HepG2 (cell line): ENCODE results near the gene SHISA5. TPM values are rescaled to one million over a fixed set of nuclear protein-coding genes. Genes with fewer than 3 reads are reported as not detected.

Source experiments
- ATF1 ChIP-seq: IDR thresholded peaks from 2 replicates; pipeline ENCODE4 v1.6.1; 2016; ENCODE audit warnings: mild to moderate bottlenecking, control low read depth
- KDM5A ChIP-seq: fragments of 200-600 bp; sonication (generic); IDR thresholded peaks from 2 replicates; pipeline ENCODE4 v1.7.0; 2018; ENCODE audit warnings: antibody characterized with exemption, mild to moderate bottlenecking, low read length, borderline replicate concordance
- KLF11 ChIP-seq: IDR thresholded peaks from 2 replicates; pipeline ENCODE4 v1.6.1; 2016; ENCODE audit warnings: missing compliant biosample characterization
- MLX ChIP-seq: IDR thresholded peaks from 2 replicates; pipeline ENCODE4 v1.6.1; 2016
- NR3C1 ChIP-seq: sonication (generic); formaldehyde crosslinking; IDR thresholded peaks from 2 replicates; pipeline ENCODE4 v1.4.0; 2020; ENCODE audit warnings: missing genetic modification reagents
- PCBP1 ChIP-seq: fragments of 200-400 bp; formaldehyde crosslinking; IDR thresholded peaks from 2 replicates; pipeline ENCODE4 v1.6.1; 2017; ENCODE audit warnings: mild to moderate bottlenecking, low read depth, low read length, borderline replicate concordance
- PLSCR1 ChIP-seq: sonication (generic); formaldehyde crosslinking; IDR thresholded peaks from 2 replicates; pipeline ENCODE4 v1.5.0; 2020; ENCODE audit warnings: missing genetic modification reagents, mild to moderate bottlenecking, borderline replicate concordance
- POGK ChIP-seq: sonication (generic); formaldehyde crosslinking; conservative IDR thresholded peaks from 2 replicates; pipeline ENCODE4 v1.8.0; 2022; ENCODE audit warnings: mild to moderate bottlenecking, moderate library complexity, missing genetic modification reagents
- SATB2 ChIP-seq: sonication (generic); formaldehyde crosslinking; IDR thresholded peaks from 2 replicates; pipeline ENCODE4 v1.5.0; 2020; ENCODE audit warnings: missing genetic modification reagents
- SNAPC2 ChIP-seq: sonication (generic); formaldehyde crosslinking; IDR thresholded peaks from 2 replicates; pipeline ENCODE4 v1.8.1; 2022; ENCODE audit warnings: mild to moderate bottlenecking, missing genetic modification reagents
- SNRNP70 ChIP-seq: fragments of 200-400 bp; formaldehyde crosslinking; IDR thresholded peaks from 2 replicates; pipeline ENCODE4 v1.6.1; 2017; ENCODE audit warnings: mild to moderate bottlenecking, low read depth, low read length, moderate library complexity
- THRA ChIP-seq: sonication (generic); formaldehyde crosslinking; IDR thresholded peaks from 2 replicates; pipeline ENCODE4 v1.4.0; 2020; ENCODE audit warnings: missing genetic modification reagents, borderline replicate concordance
- ZNF274 ChIP-seq: sonication (generic); formaldehyde crosslinking; IDR thresholded peaks from 2 replicates; pipeline ENCODE4 v1.5.1; 2020; ENCODE audit warnings: mild to moderate bottlenecking, missing genetic modification reagents
- ZNF446 ChIP-seq: sonication (generic); formaldehyde crosslinking; IDR thresholded peaks from 2 replicates; pipeline ENCODE4 v1.5.0; 2020; ENCODE audit warnings: mild to moderate bottlenecking, missing genetic modification reagents
- ZNF530 ChIP-seq: sonication (generic); formaldehyde crosslinking; IDR thresholded peaks from 2 replicates; pipeline ENCODE4 v1.5.0; 2020; ENCODE audit warnings: low read depth, mild to moderate bottlenecking, missing genetic modification reagents
- ZNF609 ChIP-seq: sonication (generic); formaldehyde crosslinking; IDR thresholded peaks from 2 replicates; pipeline ENCODE4 v1.4.0; 2020; ENCODE audit warnings: mild to moderate bottlenecking, missing genetic modification reagents, borderline replicate concordance
- ZNF749 ChIP-seq: sonication (generic); formaldehyde crosslinking; IDR thresholded peaks from 2 replicates; pipeline ENCODE4 v1.8.0; 2022; ENCODE audit warnings: mild to moderate bottlenecking, missing genetic modification reagents, moderate library complexity, borderline replicate concordance
- ZNF816 ChIP-seq: sonication (generic); formaldehyde crosslinking; IDR thresholded peaks from 2 replicates; pipeline ENCODE4 v1.8.0; 2022; ENCODE audit warnings: missing genetic modification reagents, mild to moderate bottlenecking, borderline replicate concordance
- ZSCAN20 ChIP-seq: sonication (generic); formaldehyde crosslinking; IDR thresholded peaks from 2 replicates; pipeline ENCODE4 v1.4.0; 2020; ENCODE audit warnings: missing genetic modification reagents, mild to moderate bottlenecking, borderline replicate concordance
- polyA plus RNA-seq, 8 experiments: library from polyadenylated mRNA; depleted of rRNA in 3 of 8; stranded (reverse) in 7 of 8; unstranded in 1 of 8; fragments of >200 nt; fragmentation: Illumina TruSeq in 4 of 8; extraction: Trizol in 4 of 8; gene quantifications; 2 replicates each; pipeline versions ENCODE4 v1.2.1 to v1.2.3, GENCODE V29; 2011 to 2016; ENCODE audit warnings: low read depth in 4 of 8, missing spikeins in 1 of 8, mixed read lengths in 1 of 8; ENCODE audit not compliant: insufficient read depth in 1 of 8
- total RNA-seq, 5 experiments: library from RNA; depleted of rRNA; stranded (reverse); fragments of >200 nt; fragmentation: Illumina TruSeq; extraction: Trizol; gene quantifications; 2 replicates each; pipeline ENCODE4 v1.2.3, GENCODE V29; 2016; ENCODE audit warnings: low read depth in 1 of 5

Gene SHISA5
- total and polyA plus RNA-seq, 2 of the 13 experiments (the other 11 are each of a cell fraction or from before 2014, with no cell fraction given), result 75.8 to 91.4 TPM

GRCh38 chr3:48439820-48440589, 64.0 kb downstream of the SHISA5 start, which contains the start of the genes CCDC51 and TMA7 (continued):
- TF ChIP-seq ZNF749 (CRISPR knock-in tag), result peak; percentile 93
- peak; percentile 95 for TF ChIP-seq ATF1 (CRISPR knock-in tag)
- TF ChIP-seq ZSCAN20, result no peak
- TF ChIP-seq ZNF609 (CRISPR knock-in tag), result peak; percentile 45; the same call in 1 of the 2 replicates
- TF ChIP-seq SATB2 (CRISPR knock-in tag), result no peak
- TF ChIP-seq POGK (CRISPR knock-in tag), result peak; percentile 64
- no peak for TF ChIP-seq ZNF530
- no peak for TF ChIP-seq NR3C1
- TF ChIP-seq SNAPC2 (CRISPR knock-in tag), result peak; percentile 19; the same call in 1 of the 2 replicates
- peak; percentile 82; the same call in 1 of the 2 replicates for TF ChIP-seq PCBP1
- peak; percentile 77 for TF ChIP-seq ZNF274 (CRISPR knock-in tag)
- no peak for TF ChIP-seq ZNF816 (CRISPR knock-in tag)
- 0 out of 2 replicates have a peak, but pooled peaks have one; percentile 36 for TF ChIP-seq MLX (CRISPR knock-in tag)
- TF ChIP-seq THRA (CRISPR knock-in tag), result no peak; the same call in 1 of the 2 replicates
- 0 out of 2 replicates have a peak, but pooled peaks have one; percentile 55 for TF ChIP-seq KLF11 (CRISPR knock-in tag)
- TF ChIP-seq SNRNP70, result no peak
- TF ChIP-seq KDM5A, result peak; percentile 68; the same call in 1 of the 2 replicates
- TF ChIP-seq PLSCR1 (CRISPR knock-in tag), result no peak
- TF ChIP-seq ZNF446 (CRISPR knock-in tag), result peak; percentile 45; the same call in 1 of the 2 replicates
